DND-41 (cell line): ENCODE data around the gene RBMS3.

Experiments used
- CTCF ChIP-seq: IDR thresholded peaks from 2 replicates; pipeline ENCODE4 v1.5.1; 2012; ENCODE audit warnings: borderline replicate concordance, low read length, moderate library complexity, mild to moderate bottlenecking; ENCODE audit not compliant: poor library complexity, severe bottlenecking; ENCODE audit errors: extremely low read depth
- EZH2 ChIP-seq: IDR thresholded peaks from 3 replicates; pipeline ENCODE4 v1.6.1; 2012; ENCODE audit warnings: borderline replicate concordance, low read depth, mild to moderate bottlenecking, moderate library complexity, low read length, inconsistent platforms; ENCODE audit not compliant: severe bottlenecking

GRCh38 chr3:29514170-29514569, 233.3 kb downstream of the RBMS3 start:
- TF ChIP-seq EZH2 (no peak), CTCF (no peak)
